PC-3 (cell line): ENCODE data around the gene SLC43A2. TPM values are rescaled to one million over a fixed set of nuclear protein-coding genes. Genes with fewer than 3 reads are reported as not detected.

Experiments used
- ATAC-seq: fragments of 200-7000 bp; cut with Tn5 transposase; 2 replicates; pipeline ENCODE4 v1.9.1; 2020; ENCODE audit warnings: mild to moderate bottlenecking, moderate library complexity
- BruUV-seq: library from RNA; stranded (reverse); fragments of 400-500 nt; replicated peaks from 2 replicates; lab custom pipeline; 2021; lab: Mats Ljungman, UMichigan
- CTCF ChIA-PET: fragments of 300-600 bp; sonication (Branson Sonifier 250); formaldehyde crosslinking; loops from one replicate; lab custom pipeline; 2022; ENCODE audit warnings: antibody characterized with exemption; lab: Charles Lee
- POLR2A ChIA-PET: fragments of 300-600 bp; sonication (Branson Sonifier 250); formaldehyde crosslinking; loops from one replicate; lab custom pipeline; 2022; ENCODE audit warnings: antibody characterized with exemption; ENCODE audit not compliant: unreplicated experiment; lab: Charles Lee
- DNase-seq: peaks from one replicate; pipeline ENCODE4 v3.0.0-alpha.2; 2015
- H2AFZ ChIP-seq: fragments of 300-600 bp; sonication (generic); 2 replicates; pipeline ENCODE4 v1.6.0; 2016; ENCODE audit warnings: antibody characterized with exemption, low read length
- H3F3A ChIP-seq: fragments of 300-600 bp; sonication (generic); one replicate; pipeline ENCODE4 v1.6.0; 2017; ENCODE audit warnings: antibody characterized with exemption, low read length, control low read depth, mild to moderate bottlenecking; ENCODE audit not compliant: unreplicated experiment
- H3K27ac ChIP-seq: fragments of 300-600 bp; sonication (generic); 2 replicates; pipeline ENCODE4 v1.5.1; 2016; ENCODE audit warnings: mild to moderate bottlenecking, low read length
- H3K27me3 ChIP-seq: fragments of 300-600 bp; sonication (generic); 2 replicates; pipeline ENCODE4 v1.6.1; 2016; ENCODE audit warnings: low read length, mixed read lengths
- H3K36me3 ChIP-seq: fragments of 300-600 bp; sonication (generic); 2 replicates; pipeline ENCODE4 v1.6.1; 2016; ENCODE audit warnings: low read depth, mixed run types, low read length, mixed read lengths
- H3K4me1 ChIP-seq: fragments of 300-600 bp; sonication (generic); 2 replicates; pipeline ENCODE4 v1.5.1; 2016; ENCODE audit warnings: low read length; ENCODE audit not compliant: insufficient read depth
- H3K4me2 ChIP-seq: fragments of 300-600 bp; sonication (generic); 2 replicates; pipeline ENCODE4 v1.6.0; 2016; ENCODE audit warnings: low read length
- H3K4me3 ChIP-seq: fragments of 300-600 bp; sonication (generic); 2 replicates; pipeline ENCODE4 v1.5.1; 2016; ENCODE audit warnings: mild to moderate bottlenecking, low read length, mixed read lengths
- H3K79me2 ChIP-seq: fragments of 300-600 bp; sonication (generic); 2 replicates; pipeline ENCODE4 v1.6.1; 2017; ENCODE audit warnings: low read length, mixed read lengths
- H3K9ac ChIP-seq: fragments of 300-600 bp; sonication (generic); 2 replicates; pipeline ENCODE4 v1.6.0; 2016; ENCODE audit warnings: mild to moderate bottlenecking, low read length
- H3K9me2 ChIP-seq: fragments of 300-600 bp; sonication (generic); replicated peaks from 2 replicates; pipeline ENCODE4 v1.6.1; 2016; ENCODE audit warnings: mixed run types, low read length, mixed read lengths
- H3K9me3 ChIP-seq: fragments of 300-600 bp; sonication (generic); 2 replicates; pipeline ENCODE4 v1.6.1; 2016; ENCODE audit warnings: low read length, mixed read lengths
- H4K20me1 ChIP-seq: fragments of 300-600 bp; sonication (generic); 2 replicates; pipeline ENCODE4 v1.6.1; 2016; ENCODE audit warnings: low read length, mixed read lengths
- CTCF ChIP-seq: fragments of 300-600 bp; sonication (generic); conservative IDR thresholded peaks from 2 replicates; pipeline ENCODE4 v1.5.1; 2017; ENCODE audit warnings: antibody characterized with exemption, low read depth, mild to moderate bottlenecking, low read length
- EZH2 ChIP-seq: fragments of 300-600 bp; sonication (generic); IDR thresholded peaks from one replicate; pipeline ENCODE4 v1.6.1; 2017; ENCODE audit warnings: antibody characterized with exemption, mild to moderate bottlenecking, low read length; ENCODE audit not compliant: unreplicated experiment
- EZH2phosphoT487 ChIP-seq: fragments of 300-600 bp; sonication (generic); IDR thresholded peaks from 2 replicates; pipeline ENCODE4 v1.6.1; 2018; ENCODE audit warnings: mild to moderate bottlenecking, antibody characterized with exemption, low read length, borderline replicate concordance
- intact Hi-C: fragments of 100-400 bp; cut with micrococcal nuclease; formaldehyde crosslinking; loops from 2 replicates; pipeline ENCODE4 v1.9.0; 2023
- total RNA-seq: library from RNA; depleted of rRNA; stranded (reverse); fragments of >200 nt; gene quantifications from 2 replicates; pipeline ENCODE4 v1.2.3, GENCODE V29; 2014

SLC43A2 gene
- total RNA-seq, 1 experiment from 2014 or later = 6.2 TPM

DNA sequence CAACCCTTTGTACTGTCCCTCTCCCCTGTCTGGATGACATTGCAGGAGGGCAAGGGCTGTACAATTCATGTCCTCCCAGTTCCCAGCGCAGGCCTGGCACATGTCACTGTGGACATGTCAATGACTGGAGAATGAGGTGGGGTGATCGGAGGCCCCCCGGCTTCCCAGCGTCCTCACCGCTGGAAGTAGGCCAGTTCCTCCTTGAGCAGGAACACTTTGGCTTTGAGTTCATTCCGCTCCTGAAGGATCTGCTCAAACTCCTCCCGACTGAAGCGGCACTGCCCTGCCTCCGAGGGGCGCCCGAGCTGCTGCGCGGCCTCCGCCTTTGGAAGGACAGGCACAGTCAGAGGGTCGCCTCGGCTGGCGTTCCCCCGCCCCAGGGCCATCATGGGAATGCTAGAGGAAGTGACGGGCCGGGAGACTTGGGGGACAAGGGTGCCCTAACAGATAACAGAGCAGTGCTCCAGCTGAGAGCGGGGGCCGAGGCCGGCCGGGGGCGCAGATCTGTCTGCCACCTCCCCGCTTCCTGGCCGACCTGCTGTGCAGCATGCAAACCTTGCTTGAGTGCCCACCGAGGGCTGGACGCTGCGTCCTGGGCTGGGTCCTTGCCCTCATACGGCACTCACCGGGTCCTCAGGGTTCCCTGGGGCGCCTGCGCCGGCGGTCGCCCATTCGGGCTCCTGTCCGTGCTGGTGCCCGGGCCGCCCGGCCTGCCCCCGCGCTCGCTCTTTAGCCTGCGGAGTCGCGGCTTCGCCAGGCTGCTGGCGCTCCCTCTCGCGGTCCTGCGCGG, 19.7 kb upstream of the SLC43A2 start:
- intact Hi-C loops = loop anchor here (2.0 kb wide), 2 partner anchors 68 to 180 kb away; partner anchors contain the start of gene SMYD4

DNA sequence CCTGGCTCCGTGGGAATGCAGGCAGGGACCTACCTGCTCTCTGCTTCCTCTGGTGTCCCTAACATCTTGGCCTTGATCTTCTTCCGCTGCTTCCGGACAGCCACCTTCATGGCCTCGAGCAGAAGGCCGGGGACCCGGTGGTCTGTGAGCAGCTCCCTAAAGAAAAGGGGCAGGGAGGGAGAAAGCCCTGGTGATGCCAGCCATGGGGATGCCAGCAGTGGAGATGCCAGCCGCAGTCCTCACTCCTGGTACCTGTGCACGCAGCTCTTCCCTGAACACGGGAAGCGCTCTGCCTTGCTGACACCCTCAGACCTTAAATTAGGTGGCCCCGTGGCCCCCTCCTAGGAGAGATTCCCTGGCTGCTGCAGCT, 19.2 kb upstream of the SLC43A2 start:
- no peak overlapping the region for H2AFZ ChIP-seq
- H3K9ac ChIP-seq = no peak overlapping the region
- BruUV-seq = TSS peak; percentile 16
- H3K4me3 ChIP-seq = peak overlapping the region; percentile 76; the same call in 1 of the 2 replicates
- TF ChIP-seq EZH2phosphoT487 (no peak), EZH2 (no peak), CTCF (no peak)
- intact Hi-C loops = loop anchor here (2.0 kb wide), 2 partner anchors 69 to 181 kb away; partner anchors contain the start of gene SMYD4
- H3K9me3 ChIP-seq = no peaks in the 10 kb centered on the region
- ATAC-seq = no peak
- H3K4me2 ChIP-seq = peak overlapping the region; percentile 93
- ChIA-PET POLR2A (interaction anchor here (0.7 to 2.6 kb wide), 2 partner anchors 69 to 673 kb away, joined by 5 to 18 read pairs; no protein-coding TSS in a partner anchor), CTCF (interaction anchor here (1.1 to 2.6 kb wide), 3 partner anchors 18 to 73 kb away, joined by 4 to 24 read pairs (median 15); no protein-coding TSS in a partner anchor)
- no peak overlapping the region for H3K27ac ChIP-seq
- H3F3A ChIP-seq = no peaks in the 10 kb centered on the region
- H4K20me1 ChIP-seq = no peaks in the 10 kb centered on the region
- DNase-seq = no peak
- H3K36me3 ChIP-seq = peaks cover 7% of the 10 kb centered on the region; the same call in 1 of the 2 replicates
- no peaks in the 10 kb centered on the region for H3K27me3 ChIP-seq
- no peaks in the 10 kb centered on the region for H3K79me2 ChIP-seq
- H3K9me2 ChIP-seq = no peaks in the 10 kb centered on the region
- H3K4me1 ChIP-seq = peaks cover 24% of the 10 kb centered on the region

More for the DNA sequence above, 19.7 kb upstream of the SLC43A2 start:
- no TSS peak for BruUV-seq
- Histone ChIP-seq H3K4me3 (peak overlapping the region; percentile 76), H3K27me3 (no peaks in the 10 kb centered on the region), H2AFZ (peak overlapping the region; percentile 93), H3F3A (no peaks in the 10 kb centered on the region), H3K36me3 (peaks cover 11% of the 10 kb centered on the region), H3K27ac (no peak overlapping the region), H3K9me3 (no peaks in the 10 kb centered on the region), H3K79me2 (no peaks in the 10 kb centered on the region), H3K4me1 (peaks cover 24% of the 10 kb centered on the region), H3K9ac (peak overlapping the region; percentile 61), H3K9me2 (no peaks in the 10 kb centered on the region), H3K4me2 (peak overlapping the region; percentile 93), H4K20me1 (no peaks in the 10 kb centered on the region)
- peak; percentile 66 for ATAC-seq
- no peak for TF ChIP-seq EZH2phosphoT487
- TF ChIP-seq CTCF = peak; percentile 57; the same call in 1 of the 2 replicates
- peak; percentile 37 for DNase-seq
- ChIA-PET CTCF (interaction anchor here (1.1 to 2.6 kb wide), 4 partner anchors 18 to 74 kb away, joined by 4 to 24 read pairs (median 12); no protein-coding TSS in a partner anchor), POLR2A (interaction anchor here (0.5 to 2.6 kb wide), 4 partner anchors 68 to 754 kb away, joined by 9 to 18 read pairs (median 10); no protein-coding TSS in a partner anchor)
